Lower lobe of right lung (tissue), 2 donors: ENCODE measurements around the gene RGS7BP. TPM values are rescaled to one million over a fixed set of nuclear protein-coding genes. Genes with fewer than 3 reads are reported as not detected.

Source experiments
- ATAC-seq, 2 donors: fragments of 200-7000 bp; cut with Tn5 transposase; one replicate each; pipeline ENCODE4 v1.9.1; 2020 to 2022; ENCODE audit warnings: mild to moderate bottlenecking in 2 of 2, moderate library complexity in 2 of 2
- DNase-seq: peaks from one replicate; pipeline ENCODE4 v3.0.0-alpha.2; 2020
- H3K27ac ChIP-seq: fragments of 200-600 bp; one replicate; pipeline ENCODE4 v1.8.0; 2022
- H3K27me3 ChIP-seq: fragments of 200-600 bp; one replicate; pipeline ENCODE4 v1.8.0; 2022; ENCODE audit warnings: low read depth
- H3K36me3 ChIP-seq: fragments of 200-600 bp; one replicate; pipeline ENCODE4 v1.8.0; 2022; ENCODE audit warnings: mild to moderate bottlenecking
- H3K4me1 ChIP-seq: fragments of 200-600 bp; one replicate; pipeline ENCODE4 v1.8.0; 2022
- H3K4me3 ChIP-seq: fragments of 200-600 bp; one replicate; pipeline ENCODE4 v1.8.0; 2022; ENCODE audit warnings: mild to moderate bottlenecking
- H3K9me3 ChIP-seq: fragments of 200-600 bp; one replicate; pipeline ENCODE4 v1.8.0; 2022
- intact Hi-C: fragments of 100-400 bp; cut with DNase I; formaldehyde crosslinking; loops from one replicate; pipeline ENCODE4 v1.11.0; 2022
- total RNA-seq: library from RNA; stranded (reverse); fragmentation: NEBNext Ultra II Directional; extraction: Animal tissue kit (Norgen Biotek cat#: 25700); gene quantifications from one replicate; pipeline ENCODE4 v1.2.1, GENCODE V29; 2021
- TF ChIP-seq, protein P1 (sequence below): fragments of 200-600 bp; IDR thresholded peaks from one replicate; pipeline ENCODE4 v1.8.0; 2022; ENCODE audit warnings: antibody characterized with exemption, mild to moderate bottlenecking
- donor health status: DM: no; HTN: yes; CAD: no; lungs with severe emphysema.

RGS7BP gene
- total RNA-seq, 1 donor from 2014 or later = 1.6 TPM

DNA sequence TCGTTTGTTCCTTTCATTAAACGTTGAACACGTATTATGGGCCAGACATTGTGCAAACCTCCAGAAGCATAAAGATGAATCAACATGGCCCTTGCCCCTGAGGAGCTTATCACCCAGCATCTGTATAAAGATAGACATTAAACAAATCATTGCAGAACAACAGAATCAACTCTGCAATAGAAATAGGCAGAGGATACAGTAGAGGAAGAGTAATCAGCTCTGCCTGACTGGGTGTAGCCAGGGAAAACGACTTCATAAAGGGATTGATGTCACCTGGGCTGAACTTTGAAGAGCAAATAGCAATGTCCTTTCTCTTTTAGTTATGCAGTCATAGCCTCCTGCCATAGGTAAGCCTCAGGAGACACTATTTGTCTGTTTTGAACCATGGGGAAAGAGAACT, 13.4 kb downstream of the RGS7BP start:
- intact Hi-C loops = no loop called here
- Histone ChIP-seq H3K27me3 (no peaks in the 10 kb centered on the region), H3K27ac (no peak overlapping the region), H3K4me1 (no peaks in the 10 kb centered on the region), H3K4me3 (no peak overlapping the region), H3K9me3 (no peaks in the 10 kb centered on the region), H3K36me3 (no peaks in the 10 kb centered on the region)
- TF ChIP-seq, protein P1, sequence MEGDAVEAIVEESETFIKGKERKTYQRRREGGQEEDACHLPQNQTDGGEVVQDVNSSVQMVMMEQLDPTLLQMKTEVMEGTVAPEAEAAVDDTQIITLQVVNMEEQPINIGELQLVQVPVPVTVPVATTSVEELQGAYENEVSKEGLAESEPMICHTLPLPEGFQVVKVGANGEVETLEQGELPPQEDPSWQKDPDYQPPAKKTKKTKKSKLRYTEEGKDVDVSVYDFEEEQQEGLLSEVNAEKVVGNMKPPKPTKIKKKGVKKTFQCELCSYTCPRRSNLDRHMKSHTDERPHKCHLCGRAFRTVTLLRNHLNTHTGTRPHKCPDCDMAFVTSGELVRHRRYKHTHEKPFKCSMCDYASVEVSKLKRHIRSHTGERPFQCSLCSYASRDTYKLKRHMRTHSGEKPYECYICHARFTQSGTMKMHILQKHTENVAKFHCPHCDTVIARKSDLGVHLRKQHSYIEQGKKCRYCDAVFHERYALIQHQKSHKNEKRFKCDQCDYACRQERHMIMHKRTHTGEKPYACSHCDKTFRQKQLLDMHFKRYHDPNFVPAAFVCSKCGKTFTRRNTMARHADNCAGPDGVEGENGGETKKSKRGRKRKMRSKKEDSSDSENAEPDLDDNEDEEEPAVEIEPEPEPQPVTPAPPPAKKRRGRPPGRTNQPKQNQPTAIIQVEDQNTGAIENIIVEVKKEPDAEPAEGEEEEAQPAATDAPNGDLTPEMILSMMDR = no peak
- DNase-seq (no peak), ATAC-seq (no peak)

GRCh38 chr5:64526734-64527439, 21.1 kb downstream of the RGS7BP start:
- H3K4me3 ChIP-seq = no peak overlapping the region
- peak in 1 of 2 donors; percentile 54 for ATAC-seq
- DNase-seq = no peak
- H3K27ac ChIP-seq = no peak overlapping the region
- intact Hi-C loops = no loop called here
- TF ChIP-seq, protein P1 = no peak
- no peaks in the 10 kb centered on the region for H3K4me1 ChIP-seq
- no peaks in the 10 kb centered on the region for H3K36me3 ChIP-seq
- H3K27me3 ChIP-seq = no peaks in the 10 kb centered on the region
- no peaks in the 10 kb centered on the region for H3K9me3 ChIP-seq

DNA sequence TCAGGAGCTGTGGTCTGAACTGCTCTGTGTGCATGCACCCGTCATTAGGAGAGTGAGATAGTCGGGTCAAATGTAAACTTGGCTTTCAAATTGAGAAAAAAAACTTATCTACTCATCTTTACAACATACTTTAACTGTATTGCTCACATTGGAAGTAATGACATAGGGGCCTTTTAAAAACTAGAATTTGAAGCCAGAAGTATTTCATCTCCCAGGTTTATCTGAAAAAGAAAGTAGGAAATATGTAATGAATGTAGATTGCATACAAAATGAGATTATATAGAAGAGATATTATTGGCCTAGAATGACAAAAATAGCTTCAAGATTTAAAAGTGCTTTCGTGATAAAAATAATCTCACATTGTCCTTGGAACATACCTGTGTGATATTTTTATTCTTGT, 24.3 kb downstream of the RGS7BP start:
- intact Hi-C loops = no loop called here
- H3K9me3 ChIP-seq = no peaks in the 10 kb centered on the region
- H3K4me3 ChIP-seq = no peak overlapping the region
- H3K27ac ChIP-seq = no peak overlapping the region
- ATAC-seq (no peak), DNase-seq (no peak)
- no peaks in the 10 kb centered on the region for H3K27me3 ChIP-seq
- no peaks in the 10 kb centered on the region for H3K4me1 ChIP-seq
- H3K36me3 ChIP-seq = no peaks in the 10 kb centered on the region
- TF ChIP-seq, protein P1 = no peak

DNA sequence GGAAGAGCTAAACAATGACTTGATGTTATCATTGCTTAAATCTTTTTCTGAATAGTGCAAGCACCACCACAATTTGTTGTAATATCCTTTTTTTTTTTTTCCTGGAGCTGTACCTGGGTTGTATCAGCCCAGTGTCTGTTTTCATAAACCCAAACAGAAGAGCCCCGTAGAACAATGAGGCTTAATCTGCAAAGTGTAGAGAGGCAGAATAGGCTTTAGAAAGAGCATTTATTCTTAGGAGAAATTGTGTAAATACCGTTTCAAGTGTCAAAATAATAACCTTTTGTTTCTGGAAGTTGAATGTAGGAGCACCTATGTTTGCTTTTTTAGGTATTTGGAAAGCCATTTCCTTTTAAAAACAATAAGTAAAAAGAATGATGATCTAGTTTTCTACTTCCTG, 26.4 kb downstream of the RGS7BP start:
- intact Hi-C loops = no loop called here
- H3K36me3 ChIP-seq = no peaks in the 10 kb centered on the region
- H3K4me1 ChIP-seq = no peaks in the 10 kb centered on the region
- no peaks in the 10 kb centered on the region for H3K9me3 ChIP-seq
- no peak overlapping the region for H3K4me3 ChIP-seq
- ATAC-seq (no peak), DNase-seq (no peak)
- TF ChIP-seq, protein P1 = no peak
- H3K27ac ChIP-seq = no peak overlapping the region
- no peaks in the 10 kb centered on the region for H3K27me3 ChIP-seq

DNA sequence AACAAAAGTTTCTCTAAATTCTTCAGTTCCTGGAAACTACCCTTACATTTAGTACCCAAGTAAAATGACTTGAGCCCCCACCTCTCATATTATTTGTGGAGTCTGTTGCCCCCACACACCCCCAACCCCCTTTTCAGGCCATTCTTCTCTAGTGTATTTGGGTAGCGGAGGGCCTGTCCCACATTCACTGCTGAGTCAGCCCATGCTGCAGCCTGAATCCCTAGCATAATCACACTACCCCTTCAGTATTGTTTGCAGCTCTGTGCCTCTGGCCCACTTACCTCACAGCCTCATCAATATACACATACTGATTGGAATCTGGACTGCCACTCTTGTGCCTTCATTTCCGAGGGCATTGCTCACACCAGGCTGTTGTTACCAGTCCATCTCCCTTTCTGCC, 26.8 kb downstream of the RGS7BP start:
- Histone ChIP-seq H3K27me3 (no peaks in the 10 kb centered on the region), H3K4me3 (no peak overlapping the region), H3K27ac (no peak overlapping the region), H3K4me1 (no peaks in the 10 kb centered on the region), H3K9me3 (no peaks in the 10 kb centered on the region), H3K36me3 (no peaks in the 10 kb centered on the region)
- DNase-seq (no peak), ATAC-seq (no peak)
- TF ChIP-seq, protein P1 = no peak
- intact Hi-C loops = no loop called here
